GM21423 (cell line): ENCODE data around the gene ZNF777.
"Not testable (repeated sequence)": the region's sequence is repeated elsewhere in the genome, so short reads cannot be mapped to it uniquely, and the experiment has no call there.

Experiments used
- ATAC-seq: cut with Tn5 transposase; IDR thresholded peaks from one replicate; pipeline ENCODE4 v1.9.1; 2021; ENCODE audit warnings: mild to moderate bottlenecking, moderate library complexity; ENCODE audit not compliant: unreplicated experiment

The ZNF777 gene

DNA sequence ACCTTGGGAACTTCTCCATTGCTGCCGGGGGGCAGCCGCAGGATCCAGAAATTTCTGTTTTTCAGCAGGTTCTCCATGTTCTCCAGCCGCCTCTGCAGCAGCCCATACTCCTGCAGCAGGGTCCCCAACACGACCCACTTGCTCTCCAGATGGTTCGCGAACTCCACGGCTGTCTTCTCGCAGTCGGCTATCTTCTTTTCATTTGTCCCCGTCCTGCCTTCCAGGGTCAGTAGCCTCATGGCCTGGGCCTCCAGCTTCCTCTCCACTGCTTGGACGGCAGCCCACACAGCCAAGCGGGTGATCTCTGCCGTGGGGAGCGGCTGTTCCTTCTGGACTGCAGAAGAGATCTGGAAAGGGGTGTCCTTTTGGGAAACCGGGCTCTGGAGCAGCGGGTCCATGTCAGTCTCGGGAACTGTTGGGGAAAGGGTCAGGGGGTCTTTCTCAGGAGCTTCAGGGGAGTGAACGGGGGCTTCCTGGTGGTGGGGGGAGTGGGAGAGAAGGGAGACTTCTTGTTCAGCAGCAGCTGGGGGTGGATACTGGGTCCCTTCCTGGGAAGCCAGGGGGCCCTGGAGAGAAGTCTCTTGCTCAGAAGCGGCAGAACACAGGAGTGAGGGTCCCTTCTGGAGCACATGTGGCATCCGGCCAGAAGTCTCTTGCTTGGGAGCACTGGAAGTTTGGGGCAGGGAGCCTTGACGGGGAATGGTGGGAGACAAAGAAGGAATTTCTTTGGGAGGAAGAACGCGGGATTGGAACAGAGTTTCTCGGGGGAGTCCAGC, 5.5 kb downstream of the ZNF777 start:
- ATAC-seq = no peak

DNA sequence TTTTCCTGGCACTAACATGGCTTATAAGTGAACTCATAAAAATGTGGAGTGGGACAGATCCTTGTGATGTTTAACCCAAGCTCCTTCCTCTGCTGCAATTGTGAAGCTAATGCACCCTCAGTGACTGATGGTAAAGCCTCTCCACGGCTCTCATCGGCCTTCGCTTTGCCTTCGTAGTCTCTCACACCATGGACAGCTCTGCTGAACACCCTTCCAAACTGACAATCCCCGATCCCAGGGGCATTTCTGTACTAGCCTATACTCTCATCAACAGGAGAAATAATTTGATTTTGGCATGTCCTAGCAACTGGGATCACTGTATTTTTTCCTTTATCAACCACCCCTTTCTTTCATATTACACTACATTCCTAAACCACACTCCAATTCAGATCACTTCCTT, 6.1 kb downstream of the ZNF777 start:
- no peak for ATAC-seq

DNA sequence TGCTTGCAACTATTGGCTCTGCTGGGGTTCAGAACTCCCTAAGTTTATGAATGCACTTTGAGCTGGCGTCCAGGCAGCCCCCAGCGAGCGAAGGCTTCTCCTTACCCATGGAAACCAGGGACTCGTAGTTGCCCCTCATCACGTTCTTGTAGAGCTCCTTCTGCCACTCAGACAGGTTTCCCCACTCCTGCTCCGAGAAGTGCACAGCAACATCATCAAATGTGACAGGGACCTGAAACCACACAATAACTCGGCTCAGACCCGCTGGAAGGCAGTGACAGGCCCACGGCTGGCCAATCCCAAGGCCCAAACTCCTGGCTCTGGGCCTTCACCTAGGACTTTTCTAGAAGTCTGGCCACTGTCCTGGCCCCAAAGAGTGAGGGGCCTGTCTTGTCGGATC, 6.9 kb downstream of the ZNF777 start:
- no peak for ATAC-seq

DNA sequence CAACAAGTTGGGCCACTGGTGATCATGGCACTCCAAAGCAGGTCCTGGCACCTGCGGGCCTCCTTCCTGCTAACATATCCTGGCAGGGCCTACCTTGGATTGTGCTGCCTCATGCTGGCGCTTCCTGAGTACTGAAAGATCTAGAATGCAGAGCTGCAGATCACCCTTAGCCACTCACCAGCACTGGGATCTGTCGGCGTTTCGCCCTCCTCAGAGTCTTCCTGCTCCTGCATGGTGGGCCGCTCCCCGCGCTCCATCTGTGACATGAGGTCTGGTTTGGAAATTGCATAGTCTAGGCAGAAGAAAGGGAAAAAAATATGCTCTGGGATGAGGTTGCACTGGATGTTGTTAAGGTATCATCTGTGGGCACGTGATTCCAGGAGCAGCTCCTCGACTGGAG, 10.0 kb downstream of the ZNF777 start:
- ATAC-seq = no peak

DNA sequence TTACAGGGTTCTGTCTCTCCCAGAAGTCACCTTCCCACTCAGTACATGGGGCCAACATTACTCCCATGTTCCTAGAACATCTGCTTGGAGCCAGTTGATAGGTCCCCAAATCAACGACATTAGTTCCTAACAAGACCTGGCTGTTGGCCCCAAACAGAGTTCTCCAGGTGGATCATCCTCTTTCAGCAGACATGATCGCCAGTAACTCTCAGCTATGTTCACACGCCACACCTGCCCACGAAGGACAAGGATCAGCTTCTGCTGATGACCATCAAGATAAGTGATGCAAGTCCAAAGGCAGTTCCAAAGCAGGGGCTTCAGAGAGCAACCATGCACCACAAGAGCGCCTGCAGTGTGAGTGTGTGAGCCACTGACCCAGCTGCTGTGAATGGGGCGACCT, 11.0 kb downstream of the ZNF777 start:
- ATAC-seq = no peak

DNA sequence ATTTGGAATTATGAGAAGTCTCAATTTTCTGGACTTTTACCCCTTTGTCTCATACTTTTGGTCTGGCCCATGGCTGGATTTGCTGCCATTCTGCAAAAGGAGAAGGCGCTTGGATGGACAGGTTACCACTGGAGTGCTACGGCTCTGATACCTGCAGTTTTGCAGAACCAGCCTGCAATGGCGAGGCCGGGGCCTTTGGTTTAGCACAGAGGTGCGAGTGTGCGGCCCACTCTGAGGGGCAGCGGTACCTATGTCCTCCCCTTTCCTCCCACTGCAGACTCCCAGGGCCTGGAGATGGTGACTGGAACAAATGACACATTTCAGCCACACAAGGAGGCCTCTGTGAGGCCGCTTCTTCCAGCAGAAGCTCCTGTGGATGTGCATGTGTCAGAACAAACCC, 11.9 kb downstream of the ZNF777 start:
- no peak for ATAC-seq

DNA sequence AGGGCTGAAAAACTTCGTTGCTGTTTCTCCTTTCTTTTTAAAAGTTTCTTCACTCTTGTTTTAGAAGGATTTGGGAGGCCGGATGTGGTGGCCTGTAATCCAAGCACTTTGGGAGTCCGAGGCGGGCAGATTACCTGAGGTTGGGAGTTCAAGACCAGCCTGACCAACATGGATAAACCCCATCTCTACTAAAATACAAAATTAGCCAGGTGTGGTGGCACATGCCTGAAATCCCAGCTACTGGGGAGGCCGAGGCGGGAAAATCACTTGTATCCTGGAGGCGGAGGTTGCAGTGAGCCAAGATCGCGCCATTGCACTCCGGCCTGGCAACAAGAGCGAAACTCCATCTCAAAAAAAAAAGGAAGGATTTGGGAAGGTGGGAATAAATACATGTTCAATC, 14.8 kb downstream of the ZNF777 start:
- ATAC-seq = not testable (repeated sequence)

DNA sequence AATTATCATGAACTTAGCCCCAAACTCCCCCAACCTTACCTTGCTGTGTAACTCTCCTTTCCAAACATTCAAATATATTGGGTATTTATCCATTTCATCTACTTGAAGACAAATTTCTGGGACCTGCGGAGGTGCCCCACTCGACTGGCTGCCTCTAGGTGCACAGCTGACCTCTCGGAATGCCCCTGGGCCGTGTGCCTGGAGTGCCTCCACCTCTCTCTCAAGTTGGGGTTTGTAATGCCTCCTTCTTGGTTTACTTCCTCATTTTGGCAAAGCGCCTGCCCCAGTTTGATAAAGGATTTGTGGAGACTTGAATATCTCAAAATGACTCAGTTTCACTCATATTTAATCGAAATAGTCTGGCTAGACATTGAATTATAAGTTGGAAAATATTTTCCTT, 16.6 kb downstream of the ZNF777 start:
- no peak for ATAC-seq

DNA sequence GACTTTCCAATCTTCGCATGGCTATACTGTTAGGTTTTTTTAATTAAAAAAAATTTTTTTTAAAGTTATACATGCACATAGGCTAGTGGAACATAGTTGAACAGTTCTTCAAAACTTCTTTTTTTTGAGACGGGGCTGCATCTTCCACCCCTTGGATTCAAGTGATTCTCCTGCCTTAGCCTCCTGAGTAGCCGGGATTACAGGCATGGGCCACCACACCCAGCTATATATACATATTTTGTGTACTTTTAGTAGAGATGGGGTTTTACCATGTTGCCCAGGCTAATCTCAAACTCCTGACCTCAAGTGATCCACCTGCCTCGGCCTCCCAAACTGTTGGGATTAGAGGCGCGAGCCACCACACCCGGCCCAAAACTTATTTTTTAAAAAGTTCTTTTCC, 17.3 kb downstream of the ZNF777 start:
- no peak for ATAC-seq

DNA sequence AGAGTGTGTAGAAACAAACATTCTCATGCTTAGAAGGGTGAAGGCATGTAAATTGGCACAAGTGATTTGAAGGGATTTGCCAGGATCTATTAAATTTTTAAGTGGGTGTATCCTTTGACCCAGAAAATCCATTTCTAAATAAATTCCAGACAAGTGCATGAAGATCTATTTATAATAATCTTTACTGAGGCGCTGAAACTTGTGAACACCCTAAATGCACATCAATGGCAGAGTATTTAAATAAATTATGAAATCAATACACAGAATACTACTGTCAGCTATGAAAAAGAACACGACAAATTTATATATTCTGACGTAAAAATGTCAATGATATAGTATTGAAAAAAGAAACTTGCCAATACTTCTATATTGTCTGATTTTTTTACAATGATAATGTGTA, 17.9 kb downstream of the ZNF777 start:
- no peak for ATAC-seq

DNA sequence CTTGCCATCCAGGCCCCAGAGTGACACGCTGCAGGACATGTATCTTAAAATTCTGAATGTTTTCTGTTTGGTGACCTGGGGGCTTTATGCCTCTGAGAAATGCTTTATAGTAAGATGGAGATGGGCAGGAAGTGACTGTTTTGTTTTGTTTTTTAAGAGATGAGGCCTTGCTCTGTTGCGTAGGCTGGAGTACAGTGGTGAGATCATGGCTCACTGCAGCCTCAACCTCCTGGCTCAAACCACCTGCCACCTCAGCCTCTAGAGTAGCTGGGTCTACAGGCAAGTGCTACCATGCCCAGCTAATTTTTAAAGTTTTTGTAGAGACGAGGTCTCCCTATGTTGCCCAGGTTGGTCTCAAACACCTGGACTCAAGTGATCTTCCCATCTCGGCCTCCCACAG, 20.6 kb downstream of the ZNF777 start:
- ATAC-seq = no peak

DNA sequence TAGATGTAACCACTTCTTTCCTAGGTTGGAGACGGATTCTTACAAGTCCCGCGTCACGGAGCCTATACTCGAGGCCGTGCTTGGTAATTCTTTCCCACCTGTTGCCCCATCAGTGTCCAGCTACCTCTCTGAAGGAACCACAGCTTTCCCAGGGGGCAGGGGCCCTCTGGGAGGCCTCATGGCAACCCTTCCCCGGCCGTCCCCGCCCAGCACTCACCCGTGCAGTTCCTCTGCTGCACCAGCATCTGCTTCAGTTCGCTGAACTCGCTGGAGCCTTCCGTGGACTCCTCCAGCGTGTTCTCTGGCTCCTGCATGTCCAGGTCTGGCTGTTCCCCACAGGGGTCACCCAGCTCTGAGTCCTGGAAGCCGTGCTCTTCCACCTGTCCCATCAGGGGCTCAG, 24.5 kb downstream of the ZNF777 start:
- ATAC-seq = no peak

DNA sequence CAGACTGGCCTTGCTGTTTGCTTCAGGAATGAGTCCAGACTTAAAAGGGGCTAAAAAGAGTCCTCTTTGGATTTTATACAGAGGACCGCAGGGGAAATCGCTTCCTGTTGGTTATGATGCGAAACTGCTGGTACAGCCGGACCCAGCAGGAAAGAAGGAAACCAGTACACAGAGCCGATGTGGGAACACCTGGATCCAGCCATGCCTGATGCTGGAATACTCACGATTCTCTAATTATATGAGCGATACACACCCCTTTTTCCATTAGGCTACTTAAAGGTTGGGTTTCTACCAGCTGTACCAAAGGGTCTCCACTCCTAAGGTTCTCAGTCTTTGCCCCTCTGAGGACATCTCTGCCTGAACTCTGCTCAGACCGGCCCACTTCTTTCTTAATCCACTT, 27.7 kb downstream of the ZNF777 start:
- ATAC-seq = no peak

DNA sequence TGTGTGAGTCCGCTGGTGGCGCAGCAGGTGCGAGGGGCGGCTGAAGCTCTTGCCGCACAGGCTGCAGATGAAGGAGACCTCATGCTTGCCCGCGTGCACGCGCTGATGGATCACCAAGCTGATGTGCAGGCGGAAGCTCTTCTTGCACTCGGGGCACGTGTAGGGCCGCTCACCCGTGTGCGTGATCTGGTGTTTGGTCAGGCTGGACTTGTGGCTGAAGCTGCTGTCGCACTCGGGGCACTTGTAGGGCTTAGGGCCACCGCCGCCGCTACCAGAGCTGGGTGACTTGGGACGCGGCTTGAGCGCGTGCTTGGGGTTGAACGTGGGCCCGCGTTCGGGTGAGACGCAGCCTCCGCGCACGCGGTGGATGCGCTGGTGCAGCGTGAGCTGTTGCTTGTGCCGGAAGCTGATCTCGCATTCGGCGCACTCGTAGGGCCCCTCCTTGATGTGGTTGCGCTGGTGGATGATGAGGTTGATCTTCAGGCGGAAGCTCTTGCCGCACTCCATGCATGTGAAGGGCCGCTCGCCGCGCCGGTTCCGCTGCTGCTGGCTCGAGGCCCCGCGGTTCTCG, 28.7 kb downstream of the ZNF777 start:
- ATAC-seq = no peak

DNA sequence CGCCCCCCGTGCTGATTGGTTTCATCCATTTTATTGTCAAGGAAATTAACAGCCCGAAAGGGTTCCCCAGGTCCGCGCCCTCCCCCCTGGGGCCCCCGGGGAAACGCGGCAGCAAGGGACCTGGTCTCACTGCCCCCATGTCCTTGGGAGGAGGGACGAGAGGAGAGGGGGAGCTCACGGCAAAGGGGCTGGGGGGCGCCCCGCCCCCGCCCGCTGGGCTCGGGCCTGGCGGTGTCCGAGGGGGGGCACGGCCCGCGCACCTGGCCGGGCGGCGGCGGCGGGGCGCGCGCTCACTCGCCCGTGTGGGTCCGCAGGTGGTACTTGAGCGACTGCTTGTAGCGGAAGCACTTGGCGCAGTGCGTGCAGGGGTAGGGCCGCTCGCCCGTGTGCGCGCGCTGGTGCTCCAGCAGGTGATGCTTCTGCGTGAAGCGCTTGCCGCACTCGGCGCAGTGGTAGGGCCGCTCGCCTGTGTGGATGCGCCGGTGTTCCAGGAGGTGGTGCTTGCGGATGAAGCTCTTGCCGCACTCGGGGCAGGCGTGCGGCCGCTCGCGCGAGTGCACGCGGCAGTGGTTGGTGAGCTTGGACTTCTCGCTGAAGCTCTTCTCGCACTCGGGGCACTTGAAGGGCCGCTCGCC, 29.3 kb downstream of the ZNF777 start:
- no peak for ATAC-seq

DNA sequence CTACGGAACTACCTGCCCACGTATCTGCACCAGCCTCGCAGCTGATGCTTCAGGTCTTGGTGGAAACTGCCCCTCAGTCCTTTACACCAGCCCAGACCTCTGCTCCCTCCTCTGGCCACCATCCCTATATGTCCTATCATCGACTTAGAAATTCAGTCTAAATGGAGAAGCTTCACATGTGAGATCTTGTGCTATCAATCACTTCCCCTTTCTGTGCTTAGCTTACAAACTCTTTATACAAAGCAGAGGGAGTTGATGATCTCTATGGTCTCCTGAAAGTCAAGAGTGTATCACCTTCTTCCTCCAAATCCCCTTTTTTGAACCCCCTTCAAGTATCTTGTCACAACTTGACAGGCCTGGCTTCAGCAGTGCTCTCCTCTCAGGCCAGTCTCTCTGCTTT, 30.7 kb downstream of the ZNF777 start:
- no peak for ATAC-seq

DNA sequence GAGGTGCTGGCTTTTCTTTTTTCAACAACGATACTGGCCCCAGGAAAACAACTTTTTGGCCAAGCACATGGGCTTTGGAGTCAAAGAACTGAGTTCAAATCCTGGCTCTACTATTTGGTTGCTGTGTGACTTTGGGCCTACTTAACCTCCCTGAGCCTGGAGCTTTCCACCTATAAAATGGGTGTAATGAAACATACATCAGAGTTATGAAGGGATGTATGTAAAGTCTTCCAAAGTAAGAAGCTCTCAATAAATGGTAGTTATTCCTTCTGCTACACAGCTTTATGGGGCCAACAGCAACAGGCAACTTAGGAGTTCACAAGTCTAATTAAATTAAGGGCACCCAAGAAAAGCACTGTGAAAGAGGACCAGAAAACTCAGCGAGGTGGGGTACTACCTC, 33.0 kb downstream of the ZNF777 start:
- ATAC-seq = no peak

DNA sequence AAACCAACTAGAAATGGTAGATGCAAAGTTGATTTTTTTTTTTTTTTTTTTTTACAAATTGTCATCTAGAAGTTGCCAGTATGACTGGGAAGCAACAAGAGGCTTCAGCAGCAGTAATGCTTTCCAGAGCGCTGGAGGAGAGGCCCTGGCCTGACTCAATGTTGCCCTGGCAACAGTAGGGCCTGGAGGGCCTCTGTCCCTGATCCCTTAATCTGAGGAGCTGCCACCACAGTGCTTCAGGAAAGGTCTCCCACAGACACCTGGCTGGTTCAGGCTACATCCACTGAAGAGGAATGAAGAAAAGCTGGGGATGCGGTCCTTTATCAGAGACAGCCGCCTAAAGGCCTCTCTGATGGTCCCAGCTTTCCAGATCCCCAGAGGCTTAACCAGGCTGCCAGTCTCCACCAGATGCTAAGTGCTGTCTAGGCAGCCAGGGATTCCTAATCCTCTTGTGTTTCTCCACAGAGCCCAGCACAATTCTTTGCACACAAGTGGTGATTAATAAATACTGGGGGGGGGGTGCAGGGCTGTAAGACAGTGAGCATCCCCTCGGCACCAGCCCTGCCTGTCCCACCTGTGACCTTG, 33.7 kb downstream of the ZNF777 start:
- ATAC-seq = no peak

DNA sequence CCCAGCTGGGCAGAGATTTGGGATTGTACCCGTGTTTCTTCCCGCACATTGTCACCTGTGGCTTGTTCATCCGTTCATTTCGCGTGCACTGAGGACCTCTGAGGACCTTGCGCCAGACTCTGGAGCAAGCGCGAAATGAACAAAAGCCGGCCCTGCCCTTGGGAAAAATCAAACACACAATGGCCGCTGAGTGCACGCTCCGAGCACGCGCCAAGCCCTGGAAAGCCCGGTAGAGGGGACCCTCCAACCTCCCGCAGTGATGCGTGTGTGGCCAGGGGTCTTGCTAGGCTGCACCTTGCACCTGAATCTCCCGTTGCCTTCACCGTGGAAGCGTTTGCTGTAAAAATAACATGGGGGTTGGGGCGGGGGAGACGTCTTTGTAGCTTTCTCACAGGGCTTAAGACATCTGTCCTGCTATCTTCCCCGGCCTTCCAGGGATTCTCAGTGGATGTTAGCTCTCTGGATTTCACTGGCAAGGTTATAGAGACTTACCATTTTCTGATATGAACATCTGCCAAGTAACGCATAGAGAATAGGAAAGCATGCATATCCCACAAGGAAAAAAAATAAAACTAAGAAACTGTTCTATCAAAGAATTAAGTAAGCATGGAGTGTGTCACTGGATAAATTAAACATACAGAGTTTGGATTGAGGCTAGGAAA, 37.3 kb downstream of the ZNF777 start:
- ATAC-seq = no peak

DNA sequence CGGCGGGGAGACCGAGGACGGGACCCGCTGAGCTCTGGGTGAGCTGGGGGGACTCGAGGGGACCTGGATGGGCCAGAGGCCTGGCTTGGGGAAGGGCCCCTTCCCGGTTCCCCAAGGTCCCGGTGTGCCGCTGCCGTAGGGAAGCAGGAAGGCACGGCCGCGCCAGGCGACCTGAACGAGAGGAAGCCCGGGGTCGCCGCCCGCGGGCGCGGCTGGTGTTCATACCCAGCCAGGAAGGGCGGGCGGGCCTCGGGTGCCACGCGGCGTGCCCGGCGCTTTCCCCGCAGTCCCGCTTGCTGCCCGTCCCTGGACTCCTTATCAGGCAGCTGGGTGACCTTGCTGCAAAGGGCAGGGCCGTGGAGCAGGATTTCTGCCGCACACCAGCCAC, 38.0 kb downstream of the ZNF777 start:
- ATAC-seq = peak; percentile 12

DNA sequence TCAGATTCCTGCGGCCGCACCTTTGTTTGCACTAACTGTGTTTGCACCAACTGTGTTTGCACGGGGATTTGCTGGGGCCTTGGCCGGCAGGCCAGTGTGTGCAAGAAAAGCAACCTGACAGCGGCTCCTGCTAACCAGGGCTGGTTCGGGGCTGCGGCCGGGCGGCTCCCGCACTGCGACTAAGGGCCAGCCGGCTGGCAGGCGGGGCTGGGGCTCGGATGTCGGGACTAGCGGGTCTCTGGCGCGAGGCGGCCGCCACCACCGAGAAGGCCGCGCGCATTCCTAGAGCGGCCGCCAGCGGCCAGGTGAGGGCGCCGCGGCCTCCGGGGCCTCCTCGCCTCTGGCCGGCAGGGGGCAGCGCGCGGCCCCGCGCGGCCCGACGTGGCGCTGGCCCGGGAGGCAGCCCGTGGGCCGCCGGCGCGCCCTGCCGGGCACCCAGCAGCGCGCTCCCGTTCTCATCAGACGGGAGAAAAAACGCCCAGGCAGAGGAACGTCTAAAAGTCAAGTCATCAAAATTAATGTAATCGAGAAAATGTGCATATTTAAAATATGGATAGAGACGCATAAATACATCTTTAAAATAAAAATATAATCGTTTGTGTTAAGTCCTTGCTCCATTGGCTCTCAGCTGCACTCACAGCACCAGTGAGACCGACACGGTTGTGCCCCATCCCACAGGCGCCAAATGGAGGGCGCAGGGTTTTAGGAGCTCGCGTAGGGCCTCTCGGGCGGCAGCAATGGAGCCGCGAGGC, 38.5 kb downstream of the ZNF777 start:
- ATAC-seq = peak; percentile 96
